Thymus (tissue), 11 donors: Measurements from ENCODE around the gene BICC1. TPM values are rescaled to one million over a fixed set of nuclear protein-coding genes. Genes with fewer than 3 reads are reported as not detected.

Experiments used
- DNase-seq, 9 donors: peaks; one replicate each; pipeline ENCODE4 v3.0.0-alpha.2; 2013; ENCODE audit warnings: low spot score in 9 of 9, low read depth in 6 of 9, missing footprints in 1 of 9
- H3K27ac ChIP-seq, 2 donors: one replicate each; pipeline ENCODE4 v1.5.1; 2013; ENCODE audit warnings: control low read depth in 1 of 2, low read depth in 1 of 2, low read length in 1 of 2, mild to moderate bottlenecking in 1 of 2, moderate library complexity in 1 of 2
- H3K27me3 ChIP-seq, 2 donors: one replicate each; pipeline ENCODE4 v1.5.1; 2013; ENCODE audit warnings: low read length in 1 of 2; ENCODE audit not compliant: control insufficient read depth in 2 of 2, insufficient read depth in 1 of 2
- H3K36me3 ChIP-seq, 2 donors: one replicate each; pipeline ENCODE4 v1.5.1; 2013; ENCODE audit warnings: low read length in 1 of 2, mild to moderate bottlenecking in 1 of 2, moderate library complexity in 1 of 2; ENCODE audit not compliant: control insufficient read depth in 2 of 2, insufficient read depth in 2 of 2
- H3K4me1 ChIP-seq, 2 donors: one replicate each; pipeline ENCODE4 v1.5.1; 2013; ENCODE audit warnings: low read length in 2 of 2; ENCODE audit not compliant: control insufficient read depth in 2 of 2, insufficient read depth in 2 of 2
- H3K4me3 ChIP-seq, 2 donors: one replicate each; pipeline ENCODE4 v1.5.1; 2013; ENCODE audit warnings: low read length in 2 of 2, control low read depth in 1 of 2, mild to moderate bottlenecking in 1 of 2
- H3K9me3 ChIP-seq, 2 donors: one replicate each; pipeline ENCODE4 v1.5.1; 2013; ENCODE audit warnings: low read length in 1 of 2, mild to moderate bottlenecking in 1 of 2; ENCODE audit not compliant: control insufficient read depth in 2 of 2, insufficient read depth in 1 of 2
- WGBS: extraction: QIAGEN DNeasy Blood & Tissue Kit; methylation state at CpG from one replicate; pipeline ENCODE4 v1.1.7; 2013; 5-methylcytosine and 5-hydroxymethylcytosine counted together
- polyA plus RNA-seq: library from polyadenylated mRNA; stranded (reverse); fragments of 200-250 nt; gene quantifications from one replicate; pipeline ENCODE4 v1.2.3, GENCODE V29; 2013
- total RNA-seq: library from RNA; stranded (reverse); fragments of 120-200 nt; gene quantifications from one replicate; pipeline ENCODE4 v1.2.4, GENCODE V29; 2013
- donor health status: healthy.

BICC1 gene
- total and polyA plus RNA-seq, 2 donors, result 1.8 to 1.9 TPM

DNA sequence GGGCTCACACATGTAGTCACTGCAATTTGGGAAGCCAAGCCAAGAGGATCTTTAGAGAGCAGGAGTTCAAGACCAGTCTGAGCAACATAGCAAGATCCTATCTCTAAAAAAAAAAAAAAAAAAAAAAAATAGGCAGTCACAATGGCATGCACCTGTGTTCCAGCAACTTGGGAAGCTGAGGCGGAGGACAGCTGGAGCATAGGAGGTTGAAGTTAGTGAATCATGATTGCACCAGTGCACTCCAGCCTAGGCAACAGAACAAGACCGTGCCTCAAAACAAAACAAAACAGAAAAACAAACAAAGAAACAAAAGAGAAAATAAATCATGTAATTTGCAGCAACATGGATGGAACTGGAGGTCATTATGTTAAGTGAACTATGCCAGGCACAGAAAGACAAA is 33.6 kb upstream of the BICC1 start:
- no peak for DNase-seq
- Histone ChIP-seq H3K9me3 (no peaks in the 10 kb centered on the region), H3K27me3 (no peaks in the 10 kb centered on the region), H3K27ac (no peak overlapping the region), H3K36me3 (no peaks in the 10 kb centered on the region), H3K4me1 (no peaks in the 10 kb centered on the region), H3K4me3 (no peak overlapping the region)
- 94% methylated on average over 2 of the region's 2 CpGs for WGBS

- Histone ChIP-seq H3K27ac (no peak overlapping the region), H3K4me1 (no peaks in the 10 kb centered on the region), H3K36me3 (no peaks in the 10 kb centered on the region), H3K27me3 (no peaks in the 10 kb centered on the region), H3K4me3 (no peak overlapping the region), H3K9me3 (no peaks in the 10 kb centered on the region)
- DNase-seq, result no peak
- WGBS, result 77% methylated on average over 3 of the region's 3 CpGs
Measured at GRCh38 chr10:58480321-58480720, 32.4 kb upstream of the BICC1 start.

DNA sequence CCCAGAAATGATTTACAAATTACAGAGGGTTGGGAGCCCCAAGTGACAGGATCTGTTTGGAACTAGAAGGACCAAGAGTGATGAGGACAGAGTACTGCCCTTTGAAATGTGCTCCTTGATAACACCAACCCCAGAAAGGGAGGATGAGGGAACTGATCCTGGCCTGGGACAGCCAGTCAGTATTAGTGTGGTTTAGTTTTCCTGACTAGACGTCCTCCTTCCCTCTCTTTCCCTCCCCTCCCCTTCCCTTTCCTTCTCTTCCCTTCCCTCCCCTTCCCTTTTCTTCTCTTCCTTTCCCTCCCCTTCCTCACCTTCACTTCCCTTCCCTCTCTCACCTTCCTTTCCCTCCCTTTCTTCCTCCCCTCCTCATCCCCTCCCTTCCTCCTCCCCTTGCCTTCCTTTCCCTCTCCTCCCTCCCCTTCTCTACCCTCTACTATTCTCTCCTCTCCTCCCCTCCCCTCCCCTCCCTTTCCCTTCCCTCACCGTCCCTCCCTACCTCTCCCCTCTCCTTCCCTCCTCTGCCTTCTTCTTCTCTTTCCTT is 31.0 kb upstream of the BICC1 start:
- H3K4me3 ChIP-seq, result no peak overlapping the region
- no peak for DNase-seq
- H3K4me1 ChIP-seq, result no peaks in the 10 kb centered on the region
- H3K27me3 ChIP-seq, result no peaks in the 10 kb centered on the region
- H3K36me3 ChIP-seq, result no peaks in the 10 kb centered on the region
- WGBS, result 67% methylated on average over 2 of the region's 2 CpGs
- no peaks in the 10 kb centered on the region for H3K9me3 ChIP-seq
- no peak overlapping the region for H3K27ac ChIP-seq

DNA sequence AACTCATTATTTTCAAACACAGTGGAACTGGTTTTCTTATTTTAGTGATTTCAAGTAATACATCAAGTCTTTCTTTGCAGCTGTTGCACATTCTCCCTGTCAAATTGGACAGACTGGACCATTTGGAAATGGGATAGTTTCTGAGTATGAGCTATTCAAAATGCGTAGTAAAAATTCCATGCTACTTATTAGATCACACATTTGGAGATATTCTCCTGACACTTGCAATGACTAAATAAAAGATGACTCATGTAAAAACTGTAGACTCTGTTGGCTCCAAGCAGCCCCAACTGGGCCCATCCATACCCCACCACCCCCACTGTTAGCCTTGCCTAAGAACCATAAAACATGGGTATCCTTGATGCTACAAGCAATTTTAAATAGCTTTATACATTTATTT is 25.9 kb upstream of the BICC1 start:
- DNase-seq, result no peak
- Histone ChIP-seq H3K9me3 (no peaks in the 10 kb centered on the region), H3K4me1 (no peaks in the 10 kb centered on the region), H3K27me3 (no peaks in the 10 kb centered on the region), H3K4me3 (no peak overlapping the region), H3K36me3 (no peaks in the 10 kb centered on the region), H3K27ac (no peak overlapping the region)
- WGBS, result 100% methylated on average over 1 of the region's 1 CpG

GRCh38 chr10:58488921-58489320 is 23.8 kb upstream of the BICC1 start:
- Histone ChIP-seq H3K4me3 (no peak overlapping the region), H3K4me1 (no peaks in the 10 kb centered on the region), H3K27ac (no peak overlapping the region), H3K9me3 (no peaks in the 10 kb centered on the region), H3K27me3 (no peaks in the 10 kb centered on the region), H3K36me3 (no peaks in the 10 kb centered on the region)
- WGBS, result 94% methylated on average over 2 of the region's 2 CpGs
- DNase-seq, result no peak

DNA sequence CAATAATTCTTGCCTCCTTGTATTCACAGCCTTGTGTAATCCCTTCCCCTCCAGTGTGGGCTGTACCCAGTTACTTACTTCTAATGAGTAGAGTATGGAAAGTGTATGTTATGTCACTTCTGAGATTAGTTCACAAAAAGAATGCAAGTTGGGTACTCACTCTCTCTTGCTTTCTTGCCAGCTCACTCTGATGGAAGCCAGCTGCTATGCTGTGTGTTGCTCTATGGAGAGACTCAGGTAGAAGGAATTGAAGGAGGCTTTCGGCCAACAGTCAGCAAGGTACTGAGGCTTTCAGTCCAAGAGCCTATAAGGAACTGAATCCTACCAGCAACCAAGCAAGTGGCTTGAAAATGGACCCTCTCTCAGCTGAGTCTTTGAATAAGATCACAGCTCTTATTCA is 9.7 kb upstream of the BICC1 start:
- Histone ChIP-seq H3K27ac (no peak overlapping the region), H3K36me3 (no peaks in the 10 kb centered on the region), H3K27me3 (no peaks in the 10 kb centered on the region), H3K9me3 (no peaks in the 10 kb centered on the region), H3K4me1 (no peaks in the 10 kb centered on the region), H3K4me3 (no peak overlapping the region)
- no peak for DNase-seq
- WGBS, result 92% methylated on average over 1 of the region's 1 CpG

- WGBS, result 67% methylated on average over 2 of the region's 2 CpGs
- H3K27ac ChIP-seq, result no peak overlapping the region
Measured at GRCh38 chr10:58508316-58508715, 4.4 kb upstream of the BICC1 start.

GRCh38 chr10:58511765-58512490 is 744 bp upstream of the BICC1 start:
- peaks cover 0 to 13% of the 10 kb centered on the region in 2 donors for H3K4me1 ChIP-seq
- no peak overlapping the region for H3K27ac ChIP-seq
- peaks cover 14 to 23% of the 10 kb centered on the region in 2 donors for H3K27me3 ChIP-seq
- no peaks in the 10 kb centered on the region for H3K36me3 ChIP-seq
- WGBS, result 24% methylated on average over 26 of the region's 26 CpGs
- DNase-seq, result peak in 1 of 9 donors; percentile 10
- H3K4me3 ChIP-seq, result peak overlapping the region; percentile 25 to 55
- H3K9me3 ChIP-seq, result no peaks in the 10 kb centered on the region

More at GRCh38 chr10:58508316-58508715, 4.4 kb upstream of the BICC1 start:
- peaks cover 0 to 9% of the 10 kb centered on the region in 2 donors for H3K4me1 ChIP-seq
- DNase-seq, result no peak
- no peaks in the 10 kb centered on the region for H3K36me3 ChIP-seq
- peaks cover 11 to 17% of the 10 kb centered on the region in 2 donors for H3K27me3 ChIP-seq
- H3K4me3 ChIP-seq, result no peak overlapping the region
- no peaks in the 10 kb centered on the region for H3K9me3 ChIP-seq

- Histone ChIP-seq H3K27me3 (peaks cover 14 to 23% of the 10 kb centered on the region in 2 donors), H3K4me3 (peak overlapping the region; percentile 50 to 55), H3K36me3 (no peaks in the 10 kb centered on the region), H3K9me3 (no peaks in the 10 kb centered on the region), H3K27ac (peak overlapping the region; percentile 5 to 42), H3K4me1 (peaks cover 0 to 13% of the 10 kb centered on the region in 2 donors)
- peak in 3 of 9 donors; percentile 4 to 38 (median 22) for DNase-seq
- 1% methylated on average over 53 of the region's 53 CpGs for WGBS
Measured at GRCh38 chr10:58513188-58514110, 777 bp downstream of the BICC1 start.
